Measurements from ENCODE around the gene TP63. TPM values are rescaled to one million over a fixed set of nuclear protein-coding genes. Genes with fewer than 3 reads are reported as not detected.

Gene TP63
- total and polyA plus RNA-seq, 7 experiments from 2014 or later, result 0.11 to 0.97 (median 0.20) TPM; not detected in 4

- CTCF ChIA-PET, result no interaction called here
- H3K27ac Mint-ChIP-seq, result peak overlapping the region in 1 of 9 donors; percentile 10
These were observed 90.9 kb downstream of the TP63 start for GRCh38 chr3:189721873-189722665.

GRCh38 chr3:189724356-189724755, 93.2 kb downstream of the TP63 start:
- no peak overlapping the region for H3K27ac ChIP-seq (ENCODE audit: low read depth, low read length)
- no peaks in the 10 kb centered on the region for H3K36me3 ChIP-seq (ENCODE audit: control insufficient read depth in 2 of 3, insufficient read depth in 3 of 3, low read length in 3 of 3)
- Mint-ChIP-seq H3K27me3 (no peaks in the 10 kb centered on the region), H3K4me3 (no peak overlapping the region), H3K27ac (no peak overlapping the region), H3K9me3 (peaks cover 0 to 5% (median 0%) of the 10 kb centered on the region in 11 donors), H3K36me3 (no peaks in the 10 kb centered on the region), H3K4me1 (no peaks in the 10 kb centered on the region)
- H3K4me3 ChIP-seq (ENCODE audit: low read length), result no peak overlapping the region
- ChIA-PET CTCF (no interaction called here), POLR2A (no interaction called here)
- intact Hi-C loops (cut with micrococcal nuclease), result no loop called here
- H3K4me1 ChIP-seq (ENCODE audit: control insufficient read depth in 2 of 2, insufficient read depth in 2 of 2, low read length in 2 of 2), result no peaks in the 10 kb centered on the region
- no peaks in the 10 kb centered on the region for H3K9me3 ChIP-seq (ENCODE audit: control insufficient read depth in 2 of 3, low read length in 3 of 3)
- DNase-seq, result no peak
- H3K27me3 ChIP-seq (ENCODE audit: control insufficient read depth in 2 of 2, insufficient read depth in 2 of 2, low read length in 2 of 2), result no peaks in the 10 kb centered on the region
- no peak for ATAC-seq

More at GRCh38 chr3:189721873-189722665, 90.9 kb downstream of the TP63 start:
- Mint-ChIP-seq H3K9me3 (no peaks in the 10 kb centered on the region), H3K27me3 (peaks cover 0 to 4% (median 0%) of the 10 kb centered on the region in 5 donors), H3K4me3 (no peak overlapping the region), H3K36me3 (no peaks in the 10 kb centered on the region), H3K4me1 (no peaks in the 10 kb centered on the region)
- Histone ChIP-seq H3K36me3 (ENCODE audit: control insufficient read depth in 2 of 3, insufficient read depth in 3 of 3, low read length in 3 of 3) (no peaks in the 10 kb centered on the region), H3K4me1 (ENCODE audit: control insufficient read depth in 2 of 2, insufficient read depth in 2 of 2, low read length in 2 of 2) (no peaks in the 10 kb centered on the region), H3K27ac (ENCODE audit: low read depth, low read length) (no peak overlapping the region), H3K4me3 (ENCODE audit: low read length) (no peak overlapping the region), H3K9me3 (ENCODE audit: control insufficient read depth in 2 of 3, low read length in 3 of 3) (no peaks in the 10 kb centered on the region), H3K27me3 (ENCODE audit: control insufficient read depth in 2 of 2, insufficient read depth in 2 of 2, low read length in 2 of 2) (no peaks in the 10 kb centered on the region)
- DNase-seq, result no peak
- POLR2A ChIA-PET, result no interaction called here
- no peak for ATAC-seq
- intact Hi-C loops (cut with micrococcal nuclease), result no loop called here

GRCh38 chr3:189726277-189726676, 95.1 kb downstream of the TP63 start:
- DNase-seq, result no peak
- H3K4me1 Mint-ChIP-seq, result no peaks in the 10 kb centered on the region
- Histone ChIP-seq H3K36me3 (ENCODE audit: control insufficient read depth in 2 of 3, insufficient read depth in 3 of 3, low read length in 3 of 3) (no peaks in the 10 kb centered on the region), H3K4me3 (ENCODE audit: low read length) (no peak overlapping the region), H3K27ac (ENCODE audit: low read depth, low read length) (no peak overlapping the region), H3K9me3 (ENCODE audit: control insufficient read depth in 2 of 3, low read length in 3 of 3) (no peaks in the 10 kb centered on the region), H3K27me3 (ENCODE audit: control insufficient read depth in 2 of 2, insufficient read depth in 2 of 2, low read length in 2 of 2) (no peaks in the 10 kb centered on the region), H3K4me1 (ENCODE audit: control insufficient read depth in 2 of 2, insufficient read depth in 2 of 2, low read length in 2 of 2) (no peaks in the 10 kb centered on the region)
- no peak overlapping the region for H3K27ac Mint-ChIP-seq
- H3K36me3 Mint-ChIP-seq, result no peaks in the 10 kb centered on the region
- no peaks in the 10 kb centered on the region for H3K27me3 Mint-ChIP-seq
- POLR2A ChIA-PET, result no interaction called here
- no peak for ATAC-seq
- peaks cover 0 to 6% (median 0%) of the 10 kb centered on the region in 11 donors for H3K9me3 Mint-ChIP-seq
- intact Hi-C loops (cut with micrococcal nuclease), result no loop called here
- no peak overlapping the region for H3K4me3 Mint-ChIP-seq
- CTCF ChIA-PET, result no interaction called here

GRCh38 chr3:189727158-189727557, 96.0 kb downstream of the TP63 start:
- no peaks in the 10 kb centered on the region for H3K4me1 Mint-ChIP-seq
- no peaks in the 10 kb centered on the region for H3K27me3 Mint-ChIP-seq
- H3K4me3 ChIP-seq (ENCODE audit: low read length), result no peak overlapping the region
- H3K4me3 Mint-ChIP-seq, result no peak overlapping the region
- intact Hi-C loops (cut with micrococcal nuclease), result no loop called here
- ChIA-PET POLR2A (no interaction called here), CTCF (no interaction called here)
- no peaks in the 10 kb centered on the region for H3K27me3 ChIP-seq (ENCODE audit: control insufficient read depth in 2 of 2, insufficient read depth in 2 of 2, low read length in 2 of 2)
- ATAC-seq, result no peak
- no peak overlapping the region for H3K27ac Mint-ChIP-seq
- H3K9me3 ChIP-seq (ENCODE audit: control insufficient read depth in 2 of 3, low read length in 3 of 3), result no peaks in the 10 kb centered on the region
- H3K36me3 ChIP-seq (ENCODE audit: control insufficient read depth in 2 of 3, insufficient read depth in 3 of 3, low read length in 3 of 3), result no peaks in the 10 kb centered on the region
- H3K27ac ChIP-seq (ENCODE audit: low read depth, low read length), result no peak overlapping the region
- peaks cover 0 to 6% (median 0%) of the 10 kb centered on the region in 11 donors for H3K9me3 Mint-ChIP-seq
- no peak for DNase-seq
- H3K4me1 ChIP-seq (ENCODE audit: control insufficient read depth in 2 of 2, insufficient read depth in 2 of 2, low read length in 2 of 2), result no peaks in the 10 kb centered on the region
- H3K36me3 Mint-ChIP-seq, result no peaks in the 10 kb centered on the region

- no peaks in the 10 kb centered on the region for H3K9me3 ChIP-seq (ENCODE audit: control insufficient read depth in 2 of 3, low read length in 3 of 3)
- peaks cover 0 to 6% (median 0%) of the 10 kb centered on the region in 11 donors for H3K9me3 Mint-ChIP-seq
- H3K36me3 Mint-ChIP-seq, result no peaks in the 10 kb centered on the region
- no peaks in the 10 kb centered on the region for H3K36me3 ChIP-seq (ENCODE audit: control insufficient read depth in 2 of 3, insufficient read depth in 3 of 3, low read length in 3 of 3)
- ChIA-PET POLR2A (no interaction called here), CTCF (no interaction called here)
- H3K4me1 ChIP-seq (ENCODE audit: control insufficient read depth in 2 of 2, insufficient read depth in 2 of 2, low read length in 2 of 2), result no peaks in the 10 kb centered on the region
- no peak overlapping the region for H3K27ac ChIP-seq (ENCODE audit: low read depth, low read length)
- ATAC-seq (no peak), DNase-seq (no peak)
- no peak overlapping the region for H3K4me3 Mint-ChIP-seq
- no peaks in the 10 kb centered on the region for H3K4me1 Mint-ChIP-seq
- intact Hi-C loops (cut with micrococcal nuclease), result no loop called here
- no peak overlapping the region for H3K4me3 ChIP-seq (ENCODE audit: low read length)
- no peak overlapping the region for H3K27ac Mint-ChIP-seq
- H3K27me3 ChIP-seq (ENCODE audit: control insufficient read depth in 2 of 2, insufficient read depth in 2 of 2, low read length in 2 of 2), result no peaks in the 10 kb centered on the region
- H3K27me3 Mint-ChIP-seq, result no peaks in the 10 kb centered on the region
These were observed 96.7 kb downstream of the TP63 start for GRCh38 chr3:189727898-189728297.

GRCh38 chr3:189728915-189729314, 97.7 kb downstream of the TP63 start:
- ATAC-seq, result no peak
- H3K4me1 Mint-ChIP-seq, result peaks cover 0 to 1% (median 0%) of the 10 kb centered on the region in 7 donors
- no peak overlapping the region for H3K27ac Mint-ChIP-seq
- Histone ChIP-seq H3K36me3 (ENCODE audit: control insufficient read depth in 2 of 3, insufficient read depth in 3 of 3, low read length in 3 of 3) (no peaks in the 10 kb centered on the region), H3K27me3 (ENCODE audit: control insufficient read depth in 2 of 2, insufficient read depth in 2 of 2, low read length in 2 of 2) (no peaks in the 10 kb centered on the region), H3K27ac (ENCODE audit: low read depth, low read length) (no peak overlapping the region), H3K9me3 (ENCODE audit: control insufficient read depth in 2 of 3, low read length in 3 of 3) (no peaks in the 10 kb centered on the region), H3K4me3 (ENCODE audit: low read length) (no peak overlapping the region), H3K4me1 (ENCODE audit: control insufficient read depth in 2 of 2, insufficient read depth in 2 of 2, low read length in 2 of 2) (no peaks in the 10 kb centered on the region)
- DNase-seq, result no peak
- H3K4me3 Mint-ChIP-seq, result no peak overlapping the region
- peaks cover 0 to 6% (median 0%) of the 10 kb centered on the region in 11 donors for H3K9me3 Mint-ChIP-seq
- no peaks in the 10 kb centered on the region for H3K27me3 Mint-ChIP-seq
- intact Hi-C loops (cut with micrococcal nuclease), result no loop called here
- no peaks in the 10 kb centered on the region for H3K36me3 Mint-ChIP-seq
- ChIA-PET CTCF (no interaction called here), POLR2A (no interaction called here)

GRCh38 chr3:189734061-189734460, 102.9 kb downstream of the TP63 start:
- H3K36me3 ChIP-seq (ENCODE audit: control insufficient read depth in 2 of 3, insufficient read depth in 3 of 3, low read length in 3 of 3), result no peaks in the 10 kb centered on the region
- no peak for ATAC-seq
- no peak for DNase-seq
- Mint-ChIP-seq H3K4me1 (peaks cover 0 to 1% (median 0%) of the 10 kb centered on the region in 7 donors), H3K9me3 (peaks cover 0 to 17% (median 0%) of the 10 kb centered on the region in 11 donors), H3K36me3 (peaks cover 0 to 7% (median 0%) of the 10 kb centered on the region in 5 donors), H3K4me3 (no peak overlapping the region), H3K27me3 (peaks cover 0 to 5% (median 0%) of the 10 kb centered on the region in 5 donors), H3K27ac (no peak overlapping the region)
- intact Hi-C loops (cut with micrococcal nuclease), result no loop called here
- CTCF ChIA-PET, result no interaction called here
- no peaks in the 10 kb centered on the region for H3K27me3 ChIP-seq (ENCODE audit: control insufficient read depth in 2 of 2, insufficient read depth in 2 of 2, low read length in 2 of 2)
- POLR2A ChIA-PET, result no interaction called here
- no peak overlapping the region for H3K27ac ChIP-seq (ENCODE audit: low read depth, low read length)
- H3K4me1 ChIP-seq (ENCODE audit: control insufficient read depth in 2 of 2, insufficient read depth in 2 of 2, low read length in 2 of 2), result no peaks in the 10 kb centered on the region
- H3K9me3 ChIP-seq (ENCODE audit: control insufficient read depth in 2 of 3, low read length in 3 of 3), result no peaks in the 10 kb centered on the region
- H3K4me3 ChIP-seq (ENCODE audit: low read length), result no peak overlapping the region
